Stimulated activated CD4-positive, alpha-beta T cell treated with anti-CD3 and anti-CD28 coated beads, Interleukin-4, amount 100 ng/mL, for 48 hours (primary cell): ENCODE results near the gene OR5AP2.
"Not testable (repeated sequence)": the region's sequence is repeated elsewhere in the genome, so short reads cannot be mapped to it uniquely, and the experiment has no call there.

Experiments
- DNase-seq, 2 donors: peaks; one replicate each; pipeline ENCODE4 v3.0.0-alpha.2; 2020; ENCODE audit warnings: low read depth in 2 of 2

The OR5AP2 gene

DNA sequence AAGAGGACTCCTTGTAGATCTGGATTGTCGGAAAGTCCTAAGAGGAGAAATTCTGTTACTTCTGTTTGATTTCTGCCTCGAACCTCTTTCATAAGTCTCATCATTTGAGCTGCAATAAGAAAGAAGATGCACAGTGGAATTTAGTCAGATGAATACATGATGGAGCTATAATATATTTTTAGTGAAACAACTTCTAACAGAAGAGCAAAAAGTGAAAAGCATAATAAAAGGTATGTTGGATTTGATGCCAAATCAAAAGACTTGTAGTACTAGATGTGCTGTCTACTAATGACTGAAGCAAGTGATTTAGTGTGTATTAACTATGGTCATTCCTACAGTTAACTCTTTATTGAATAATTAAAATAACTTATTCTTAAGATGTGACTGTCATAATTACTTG lies at the start of gene OR5AP2:
Gene OR5AP2 (minus strand): TSS at position 101 of the 400 bp plus-strand sequence. CDS start 0 bp downstream, at position 101.
- no peak for DNase-seq

DNA sequence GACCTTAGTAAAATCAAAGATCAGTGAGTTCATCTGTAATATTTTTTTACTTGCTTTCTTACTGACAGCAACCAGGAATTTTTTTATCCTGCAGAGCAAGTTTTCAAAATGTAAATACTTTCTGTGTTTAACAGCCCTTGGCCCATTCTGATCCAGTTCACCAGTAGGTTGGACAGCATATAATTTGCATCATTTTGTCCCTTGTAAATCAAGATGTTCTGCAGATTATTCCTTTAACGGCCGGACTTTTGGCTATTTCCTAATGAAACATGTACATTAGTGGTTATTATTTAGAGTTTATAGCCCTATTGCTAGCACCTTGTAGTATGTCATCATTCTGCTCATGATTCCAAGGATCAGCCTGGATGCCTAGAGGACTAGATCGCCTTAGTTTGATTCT lies 48.9 kb upstream of the OR5AP2 start:
- not testable (repeated sequence) for DNase-seq

GRCh38 chr11:56688554-56689100 lies 46.4 kb upstream of the OR5AP2 start:
- no peak for DNase-seq

GRCh38 chr11:56670984-56671383 lies 28.7 kb upstream of the OR5AP2 start:
- DNase-seq = no peak

DNA sequence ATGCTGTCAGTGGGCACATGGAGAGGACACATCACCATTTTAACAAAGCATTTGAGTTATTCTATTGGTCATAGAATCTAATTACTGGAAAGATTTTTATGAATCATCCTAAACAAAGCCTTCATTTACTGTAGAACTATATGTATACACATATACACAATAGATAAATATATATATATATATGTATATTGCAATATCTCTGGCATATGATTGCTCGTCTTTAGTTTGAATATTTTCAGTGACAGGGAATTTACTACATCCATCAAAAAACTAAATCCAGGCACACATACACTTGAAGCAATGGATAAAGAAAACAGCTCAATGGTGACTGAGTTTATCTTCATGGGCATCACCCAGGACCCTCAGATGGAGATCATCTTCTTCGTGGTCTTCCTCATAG lies 21.1 kb upstream of the OR5AP2 start, which contains the start of gene OR5AR1:
Gene OR5AR1 (plus strand): TSS at position 301 of the 400 bp plus-strand sequence. CDS start 0 bp downstream, at position 301.
- no peak for DNase-seq

DNA sequence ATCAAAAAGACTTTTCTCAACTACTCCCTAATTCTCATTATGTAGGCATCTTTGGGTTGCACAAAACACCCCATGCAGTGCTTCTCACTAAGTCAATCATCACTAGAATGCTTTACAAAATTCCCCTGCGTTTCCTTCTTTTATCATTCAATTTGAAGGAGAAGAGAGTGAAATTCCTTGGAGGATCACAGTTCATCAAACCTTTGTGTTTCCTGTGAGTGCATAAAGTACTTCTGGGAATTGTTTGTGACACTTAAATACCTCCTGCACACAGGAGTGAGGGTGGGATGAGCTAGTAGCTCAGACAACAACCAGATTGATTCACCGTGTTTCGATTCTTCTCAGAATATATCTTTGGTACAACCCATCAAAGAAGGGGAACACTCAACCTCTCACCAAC lies 17.5 kb upstream of the OR5AP2 start:
- DNase-seq = no peak

DNA sequence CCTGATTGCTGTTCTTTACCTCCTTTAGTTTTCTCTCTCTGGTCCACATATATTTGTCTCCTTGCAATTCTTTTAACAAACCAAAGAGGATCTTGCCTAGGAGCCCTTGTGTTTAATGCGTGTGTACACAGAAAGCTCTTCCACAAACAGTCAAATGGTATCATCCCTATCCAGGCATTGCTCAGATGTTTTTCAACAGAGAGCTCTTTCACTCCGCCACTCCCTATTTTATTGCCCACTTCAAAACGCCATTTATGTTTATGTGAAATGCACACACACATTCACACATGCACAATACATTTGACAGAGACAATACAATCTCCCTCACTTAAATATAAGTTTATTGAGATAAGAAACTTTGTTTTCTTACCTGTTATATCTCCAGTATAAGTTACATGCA lies 4.7 kb downstream of the OR5AP2 start:
- DNase-seq = no peak

DNA sequence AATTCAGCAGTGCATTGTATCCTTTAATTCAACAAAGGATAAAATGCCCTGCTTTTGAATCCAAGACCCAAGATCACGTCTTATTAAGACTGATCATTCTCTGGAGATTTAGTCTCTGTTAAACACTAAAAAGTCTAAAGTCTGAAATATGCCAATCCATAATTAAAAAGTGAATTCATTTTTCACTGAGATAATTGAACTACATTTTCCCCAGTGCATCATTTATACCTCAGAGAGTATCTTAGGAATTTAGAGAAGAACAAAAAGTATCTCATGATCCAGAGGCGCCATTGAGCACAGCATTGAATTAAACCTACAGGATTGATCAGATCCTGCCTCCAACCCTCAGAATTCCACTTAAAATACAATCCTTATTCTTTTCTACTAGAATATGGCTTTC lies 5.4 kb downstream of the OR5AP2 start:
- no peak for DNase-seq

GRCh38 chr11:56632329-56632728 lies 9.9 kb downstream of the OR5AP2 start:
- no peak for DNase-seq

DNA sequence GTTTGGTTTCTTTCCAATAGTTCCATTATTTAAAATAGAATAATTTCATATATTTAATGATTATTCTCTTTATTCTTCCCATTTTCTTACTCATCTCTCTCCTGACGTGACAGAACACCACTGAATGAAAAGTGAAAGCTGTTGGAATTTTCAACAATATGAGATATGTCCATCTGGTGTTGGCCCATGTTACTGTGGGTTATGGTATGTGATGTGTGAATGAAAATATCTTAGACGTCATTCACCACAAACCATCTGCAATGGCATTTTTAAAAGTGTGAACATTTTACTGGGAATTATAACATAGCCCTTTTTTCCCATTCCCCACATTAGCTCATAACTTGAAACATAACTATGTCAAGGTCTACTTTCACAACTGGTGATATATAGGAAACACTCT lies 16.3 kb downstream of the OR5AP2 start:
- no peak for DNase-seq

- DNase-seq = no peak
Measured at GRCh38 chr11:56624661-56625110, 17.6 kb downstream of the OR5AP2 start.

- no peak for DNase-seq
Measured at GRCh38 chr11:56611174-56611573, 31.1 kb downstream of the OR5AP2 start.

DNA sequence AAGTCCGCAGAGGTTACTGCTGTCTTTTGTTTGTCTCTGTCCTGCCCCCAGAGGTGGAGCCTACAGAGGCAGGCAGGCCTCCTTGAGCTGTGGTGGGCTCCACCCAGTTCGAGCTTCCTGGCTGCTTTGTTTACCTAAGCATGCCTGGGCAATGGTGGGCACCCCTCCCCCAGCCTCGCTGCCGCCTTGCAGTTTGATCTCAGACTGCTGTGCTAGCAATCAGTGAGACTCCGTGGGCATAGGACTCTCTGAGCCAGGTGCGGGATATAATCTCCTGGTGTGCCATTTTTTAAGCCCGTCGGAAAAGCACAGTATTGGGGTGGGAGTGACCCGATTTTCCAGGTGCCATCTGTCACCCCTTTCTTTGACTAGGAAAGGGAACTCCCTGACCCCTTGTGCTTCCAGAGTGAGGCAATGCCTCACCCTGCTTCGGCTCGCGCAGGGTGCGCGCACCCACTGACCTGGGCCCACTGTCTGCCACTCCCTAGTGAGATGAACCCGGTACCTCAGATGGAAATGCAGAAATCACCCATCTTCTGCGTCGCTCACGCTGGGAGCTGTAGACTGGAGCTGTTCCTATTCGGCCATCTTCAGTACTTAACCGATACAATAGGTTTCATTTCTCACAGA lies 50.0 kb downstream of the OR5AP2 start:
- DNase-seq = not testable (repeated sequence)
